K562 (cell line): ENCODE data around the gene GTF3C1. TPM values are rescaled to one million over a fixed set of nuclear protein-coding genes. Genes with fewer than 3 reads are reported as not detected.

Source experiments
- CBFB ChIP-seq: sonication (generic); formaldehyde crosslinking; IDR thresholded peaks from 2 replicates; pipeline ENCODE4 v1.4.0; 2020; ENCODE audit warnings: mild to moderate bottlenecking, missing genetic modification reagents
- E2F3 ChIP-seq: fragments of 250-450 bp; sonication (Bioruptor Pico); IDR thresholded peaks from 2 replicates; pipeline ENCODE4 v1.4.0; 2020; ENCODE audit warnings: mild to moderate bottlenecking
- EHMT2 ChIP-seq: fragments of 450-650 bp; IDR thresholded peaks from 2 replicates; pipeline ENCODE4 v1.6.1; 2018; ENCODE audit warnings: antibody characterized with exemption
- HMG20A ChIP-seq: fragments of 450-650 bp; formaldehyde crosslinking; conservative IDR thresholded peaks from 2 replicates; pipeline ENCODE4 v1.4.0; 2020; ENCODE audit warnings: mild to moderate bottlenecking, mixed read lengths
- HOXB6 ChIP-seq: fragments of 250-450 bp; sonication (Bioruptor Pico); IDR thresholded peaks from 2 replicates; pipeline ENCODE4 v1.5.1; 2022; ENCODE audit warnings: mild to moderate bottlenecking, borderline replicate concordance
- NFRKB ChIP-seq: fragments of 450-650 bp; IDR thresholded peaks from 2 replicates; pipeline ENCODE4 v1.6.1; 2016; ENCODE audit warnings: low read depth
- NR2C2 ChIP-seq, 2 experiments: fragments of 200-800 bp in 1 of 2; sonication (Bioruptor generic) in 1 of 2; sonication (generic) in 1 of 2; formaldehyde crosslinking in 1 of 2; IDR thresholded peaks; 2 replicates each; pipeline versions ENCODE4 v1.6.1 to v1.8.0; 2016 to 2022; ENCODE audit warnings: mild to moderate bottlenecking in 1 of 2, missing compliant biosample characterization in 1 of 2, missing genetic modification characterization in 1 of 2, missing genetic modification reagents in 1 of 2
- PTTG1 ChIP-seq: fragments of 450-650 bp; IDR thresholded peaks from 2 replicates; pipeline ENCODE4 v1.6.1; 2016; ENCODE audit warnings: low read depth, mild to moderate bottlenecking, missing genetic modification characterization, missing compliant biosample characterization
- SIX5 ChIP-seq, 2 experiments: IDR thresholded peaks; 2 replicates each; pipeline ENCODE4 v1.6.1; 2011; ENCODE audit warnings: low read length in 2 of 2, borderline replicate concordance in 1 of 2, low read depth in 1 of 2, mild to moderate bottlenecking in 1 of 2, moderate library complexity in 1 of 2; ENCODE audit not compliant: insufficient read depth in 1 of 2
- SP2 ChIP-seq: IDR thresholded peaks from 2 replicates; pipeline ENCODE4 v1.6.1; 2011; ENCODE audit warnings: mild to moderate bottlenecking, low read depth, low read length, moderate library complexity; ENCODE audit not compliant: poor library complexity, severe bottlenecking; ENCODE audit errors: extremely low read depth
- SRSF1 ChIP-seq: fragments of 200-400 bp; formaldehyde crosslinking; IDR thresholded peaks from 2 replicates; pipeline ENCODE4 v1.6.1; 2017; ENCODE audit warnings: mild to moderate bottlenecking, low read depth, low read length, moderate library complexity
- ZBTB12 ChIP-seq: fragments of 250-450 bp; sonication (Bioruptor Pico); IDR thresholded peaks from 2 replicates; pipeline ENCODE4 v1.4.0; 2020
- ZBTB34 ChIP-seq: fragments of 250-450 bp; sonication (Bioruptor Pico); IDR thresholded peaks from 2 replicates; pipeline ENCODE4 v1.8.0; 2021; ENCODE audit warnings: mild to moderate bottlenecking, moderate library complexity
- ZNF140 ChIP-seq: fragments of 250-450 bp; sonication (Bioruptor Pico); IDR thresholded peaks from 2 replicates; pipeline ENCODE4 v1.8.0; 2021; ENCODE audit warnings: moderate library complexity, mild to moderate bottlenecking, inconsistent platforms
- ZNF408 ChIP-seq: fragments of 250-450 bp; sonication (Bioruptor Pico); IDR thresholded peaks from 2 replicates; pipeline ENCODE4 v1.4.0; 2020; ENCODE audit warnings: low read depth, mild to moderate bottlenecking, moderate library complexity
- polyA plus RNA-seq, 8 experiments: library from polyadenylated mRNA; depleted of rRNA in 4 of 8; stranded (reverse) in 5 of 8; unstranded in 3 of 8; fragments of >200 nt; fragmentation: Nextera tagmentation in 2 of 8; fragmentation: Illumina TruSeq in 1 of 8; extraction: Ambion mirVana in 2 of 8; extraction: Trizol in 1 of 8; gene quantifications; 2 replicates each; pipeline versions ENCODE4 v1.2.1 to v1.2.3, GENCODE V29; 2011 to 2014; ENCODE audit warnings: inconsistent platforms in 1 of 8, missing spikeins in 1 of 8
- total RNA-seq, 7 experiments: library from RNA; depleted of rRNA in 6 of 7; stranded (reverse); fragments of >200 nt in 6 of 7; fragmentation: Illumina TruSeq in 2 of 7; extraction: Trizol in 2 of 7; gene quantifications; 2 replicates each; pipeline versions ENCODE4 v1.2.1 to v1.2.3, GENCODE V29; 2011 to 2021; ENCODE audit warnings: low replicate concordance in 1 of 7
- TF ChIP-seq, protein P1 (sequence below): IDR thresholded peaks from 2 replicates; pipeline ENCODE4 v1.6.1; 2011; ENCODE audit not compliant: insufficient read length; ENCODE audit errors: extremely low read depth
- TF ChIP-seq, protein P2 (sequence below): fragments of 250-450 bp; sonication (Bioruptor Pico); IDR thresholded peaks from 2 replicates; pipeline ENCODE4 v1.4.0; 2020

Gene GTF3C1
- total and polyA plus RNA-seq, 9 of the 15 experiments (the other 6 are each of a cell fraction or from before 2014, with no cell fraction given): 0.72 to 63.6 (median 30.9) TPM

GRCh38 chr16:27549746-27550581 lies at the start of gene GTF3C1, which contains the start of gene KATNIP (continued):
- TF ChIP-seq SP2: peak; percentile 62
- TF ChIP-seq, protein P1, sequence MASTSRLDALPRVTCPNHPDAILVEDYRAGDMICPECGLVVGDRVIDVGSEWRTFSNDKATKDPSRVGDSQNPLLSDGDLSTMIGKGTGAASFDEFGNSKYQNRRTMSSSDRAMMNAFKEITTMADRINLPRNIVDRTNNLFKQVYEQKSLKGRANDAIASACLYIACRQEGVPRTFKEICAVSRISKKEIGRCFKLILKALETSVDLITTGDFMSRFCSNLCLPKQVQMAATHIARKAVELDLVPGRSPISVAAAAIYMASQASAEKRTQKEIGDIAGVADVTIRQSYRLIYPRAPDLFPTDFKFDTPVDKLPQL: no peak
- TF ChIP-seq NFRKB: 0 out of 2 replicates have a peak, but pooled peaks have one; percentile 46
- TF ChIP-seq ZNF140: no peak
- TF ChIP-seq, protein P2, sequence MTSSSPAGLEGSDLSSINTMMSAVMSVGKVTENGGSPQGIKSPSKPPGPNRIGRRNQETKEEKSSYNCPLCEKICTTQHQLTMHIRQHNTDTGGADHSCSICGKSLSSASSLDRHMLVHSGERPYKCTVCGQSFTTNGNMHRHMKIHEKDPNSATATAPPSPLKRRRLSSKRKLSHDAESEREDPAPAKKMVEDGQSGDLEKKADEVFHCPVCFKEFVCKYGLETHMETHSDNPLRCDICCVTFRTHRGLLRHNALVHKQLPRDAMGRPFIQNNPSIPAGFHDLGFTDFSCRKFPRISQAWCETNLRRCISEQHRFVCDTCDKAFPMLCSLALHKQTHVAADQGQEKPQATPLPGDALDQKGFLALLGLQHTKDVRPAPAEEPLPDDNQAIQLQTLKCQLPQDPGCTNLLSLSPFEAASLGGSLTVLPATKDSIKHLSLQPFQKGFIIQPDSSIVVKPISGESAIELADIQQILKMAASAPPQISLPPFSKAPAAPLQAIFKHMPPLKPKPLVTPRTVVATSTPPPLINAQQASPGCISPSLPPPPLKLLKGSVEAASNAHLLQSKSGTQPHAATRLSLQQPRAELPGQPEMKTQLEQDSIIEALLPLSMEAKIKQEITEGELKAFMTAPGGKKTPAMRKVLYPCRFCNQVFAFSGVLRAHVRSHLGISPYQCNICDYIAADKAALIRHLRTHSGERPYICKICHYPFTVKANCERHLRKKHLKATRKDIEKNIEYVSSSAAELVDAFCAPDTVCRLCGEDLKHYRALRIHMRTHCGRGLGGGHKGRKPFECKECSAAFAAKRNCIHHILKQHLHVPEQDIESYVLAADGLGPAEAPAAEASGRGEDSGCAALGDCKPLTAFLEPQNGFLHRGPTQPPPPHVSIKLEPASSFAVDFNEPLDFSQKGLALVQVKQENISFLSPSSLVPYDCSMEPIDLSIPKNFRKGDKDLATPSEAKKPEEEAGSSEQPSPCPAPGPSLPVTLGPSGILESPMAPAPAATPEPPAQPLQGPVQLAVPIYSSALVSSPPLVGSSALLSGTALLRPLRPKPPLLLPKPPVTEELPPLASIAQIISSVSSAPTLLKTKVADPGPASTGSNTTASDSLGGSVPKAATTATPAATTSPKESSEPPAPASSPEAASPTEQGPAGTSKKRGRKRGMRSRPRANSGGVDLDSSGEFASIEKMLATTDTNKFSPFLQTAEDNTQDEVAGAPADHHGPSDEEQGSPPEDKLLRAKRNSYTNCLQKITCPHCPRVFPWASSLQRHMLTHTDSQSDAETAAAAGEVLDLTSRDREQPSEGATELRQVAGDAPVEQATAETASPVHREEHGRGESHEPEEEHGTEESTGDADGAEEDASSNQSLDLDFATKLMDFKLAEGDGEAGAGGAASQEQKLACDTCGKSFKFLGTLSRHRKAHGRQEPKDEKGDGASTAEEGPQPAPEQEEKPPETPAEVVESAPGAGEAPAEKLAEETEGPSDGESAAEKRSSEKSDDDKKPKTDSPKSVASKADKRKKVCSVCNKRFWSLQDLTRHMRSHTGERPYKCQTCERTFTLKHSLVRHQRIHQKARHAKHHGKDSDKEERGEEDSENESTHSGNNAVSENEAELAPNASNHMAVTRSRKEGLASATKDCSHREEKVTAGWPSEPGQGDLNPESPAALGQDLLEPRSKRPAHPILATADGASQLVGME (CRISPR knock-in tag): peak; percentile 66; the same call in 1 of the 2 replicates
- no peak for TF ChIP-seq HMG20A (CRISPR knock-in tag)
- no peak for TF ChIP-seq EHMT2
- no peak for TF ChIP-seq SIX5 (IDR thresholded peaks at IDR 0.05; ENCODE audit: borderline replicate concordance in 1 of 2, insufficient read depth in 1 of 2, low read depth in 1 of 2, low read length in 2 of 2)
- no peak for TF ChIP-seq CBFB (CRISPR knock-in tag)
- TF ChIP-seq NR2C2 (CRISPR knock-in tag; IDR thresholded peaks at IDR 0.05): no peak
- TF ChIP-seq NR2C2 (tag; IDR thresholded peaks at IDR 0.05): peak; percentile 88; the same call in 1 of the 2 replicates
- no peak for TF ChIP-seq SRSF1
- TF ChIP-seq PTTG1 (tag): no peak
- TF ChIP-seq E2F3 (CRISPR knock-in tag): no peak
- TF ChIP-seq ZNF408 (CRISPR knock-in tag): no peak
- TF ChIP-seq ZBTB34 (CRISPR knock-in tag): no peak
- peak; percentile 84 for TF ChIP-seq ZBTB12 (CRISPR knock-in tag)
- no peak for TF ChIP-seq HOXB6
